Hepatocyte (in vitro differentiated cells): Measurements from ENCODE around the gene PLPP1.

Experiments
- EZH2 ChIP-seq: fragments of 200-600 bp; sonication (generic); IDR thresholded peaks from 2 replicates; pipeline ENCODE4 v1.6.1; 2016; ENCODE audit warnings: antibody characterized with exemption, mild to moderate bottlenecking, borderline replicate concordance
- TF ChIP-seq, protein P1 (sequence below): fragments of 200-600 bp; sonication (generic); IDR thresholded peaks from 2 replicates; pipeline ENCODE4 v1.5.1; 2016; ENCODE audit warnings: antibody characterized with exemption, mild to moderate bottlenecking; ENCODE audit not compliant: poor library complexity

DNA sequence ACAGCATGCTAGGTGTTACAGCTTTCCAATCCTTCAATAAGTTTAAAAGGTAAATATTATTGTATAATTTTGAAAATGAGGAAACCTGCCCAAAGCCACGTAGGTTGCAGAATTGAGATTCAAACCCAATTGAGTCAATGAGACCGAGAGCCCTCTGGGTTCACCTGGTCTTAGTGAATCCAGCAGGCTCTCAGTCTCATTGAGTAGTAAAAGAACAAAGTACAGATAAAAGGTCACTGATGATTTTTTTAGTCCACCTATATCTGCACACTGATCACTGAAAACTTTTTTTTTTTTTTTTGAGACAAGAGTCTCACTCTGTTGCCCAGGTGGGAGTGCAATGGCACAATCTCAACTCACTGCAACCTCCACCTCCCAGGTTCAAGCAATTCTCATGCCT is 27.2 kb downstream of the PLPP1 start:
- no peak for TF ChIP-seq EZH2
- TF ChIP-seq, protein P1, sequence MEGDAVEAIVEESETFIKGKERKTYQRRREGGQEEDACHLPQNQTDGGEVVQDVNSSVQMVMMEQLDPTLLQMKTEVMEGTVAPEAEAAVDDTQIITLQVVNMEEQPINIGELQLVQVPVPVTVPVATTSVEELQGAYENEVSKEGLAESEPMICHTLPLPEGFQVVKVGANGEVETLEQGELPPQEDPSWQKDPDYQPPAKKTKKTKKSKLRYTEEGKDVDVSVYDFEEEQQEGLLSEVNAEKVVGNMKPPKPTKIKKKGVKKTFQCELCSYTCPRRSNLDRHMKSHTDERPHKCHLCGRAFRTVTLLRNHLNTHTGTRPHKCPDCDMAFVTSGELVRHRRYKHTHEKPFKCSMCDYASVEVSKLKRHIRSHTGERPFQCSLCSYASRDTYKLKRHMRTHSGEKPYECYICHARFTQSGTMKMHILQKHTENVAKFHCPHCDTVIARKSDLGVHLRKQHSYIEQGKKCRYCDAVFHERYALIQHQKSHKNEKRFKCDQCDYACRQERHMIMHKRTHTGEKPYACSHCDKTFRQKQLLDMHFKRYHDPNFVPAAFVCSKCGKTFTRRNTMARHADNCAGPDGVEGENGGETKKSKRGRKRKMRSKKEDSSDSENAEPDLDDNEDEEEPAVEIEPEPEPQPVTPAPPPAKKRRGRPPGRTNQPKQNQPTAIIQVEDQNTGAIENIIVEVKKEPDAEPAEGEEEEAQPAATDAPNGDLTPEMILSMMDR = no peak
